ENCODE data around the gene BID. TPM values are rescaled to one million over a fixed set of nuclear protein-coding genes. Genes with fewer than 3 reads are reported as not detected.

The BID gene
- total and polyA plus RNA-seq, 2 of the 8 experiments (the other 6 are each of a cell fraction or from before 2014, with no cell fraction given): 39.3 to 114 TPM

GRCh38 chr22:17804331-17805080 lies 30.2 kb upstream of the BID start:
- H3K18ac ChIP-seq (ENCODE audit: extremely low read depth, low read length): no peak overlapping the region
- no peaks in the 10 kb centered on the region for H3K23me2 ChIP-seq (ENCODE audit: low read depth, low read length)
- no peak overlapping the region for H2BK120ac ChIP-seq (replicated peaks; ENCODE audit: low read depth, low read length)
- H2BK15ac ChIP-seq (ENCODE audit: low read length): no peak overlapping the region
- no peak overlapping the region for H2BK20ac ChIP-seq (ENCODE audit: low read length)
- POLR2A ChIA-PET (ENCODE audit: partially characterized antibody): interaction anchor here (0.8 kb wide), 1 partner anchor 31 kb away, joined by 3 read pairs; no protein-coding TSS in a partner anchor
- DNase-seq (ENCODE audit: low read depth in 1 of 2, low spot score in 2 of 2) (no peak), FAIRE-seq (no peak)
- no peak overlapping the region for H3K4ac ChIP-seq (replicated peaks; ENCODE audit: insufficient read length, low read depth, low read length)
- no peak overlapping the region for H3K9ac ChIP-seq (replicated peaks in 1 of 4; ENCODE audit: extremely low read depth in 1 of 4, low read depth in 3 of 4, low read length in 3 of 4)
- H2BK5ac ChIP-seq (ENCODE audit: low read depth, low read length): 0 out of 2 replicates have a peak overlapping the region, but pooled peaks have one; percentile 21
- H3K27ac ChIP-seq (ENCODE audit: low read depth, low read length): no peak overlapping the region
- no peaks in the 10 kb centered on the region for H3K79me2 ChIP-seq (ENCODE audit: control insufficient read depth in 1 of 2, insufficient read depth in 2 of 2, low read length in 2 of 2)
- H2BK12ac ChIP-seq (ENCODE audit: low read depth, low read length): no peak overlapping the region
- WGBS, 2 experiments (ENCODE audit: extremely low coverage in 1 of 2, insufficient coverage in 1 of 2, insufficient read length in 1 of 2, insufficient replicate concordance in 2 of 2, low coverage in 1 of 2, low lambda C conversion rate in 2 of 2, missing lambda C conversion rate in 1 of 2): 89% methylated on average over 22 of the region's 22 CpGs; no CpG with 5 or more reads in 1 of the 2 experiments
- H3K4me1 ChIP-seq (replicated peaks in 1 of 4; ENCODE audit: control insufficient read depth in 3 of 4, insufficient read depth in 4 of 4, low read length in 3 of 4): peaks cover 0 to 3% (median 0%) of the 10 kb centered on the region in 4 experiments; a peak in 3 of 7 replicates
- no peak overlapping the region for H3K56ac ChIP-seq (replicated peaks; ENCODE audit: insufficient read length, low read depth, low read length)
- H3K14ac ChIP-seq (ENCODE audit: insufficient read length): no peak overlapping the region
- H3K4me3 ChIP-seq (ENCODE audit: extremely low read depth in 1 of 4, insufficient read depth in 2 of 4, low read depth in 3 of 4, low read length in 4 of 4): no peak overlapping the region
- CTCF ChIA-PET (ENCODE audit: partially characterized antibody): interaction anchor here (0.7 to 11.3 kb wide), 4 partner anchors 16 to 87 kb away, joined by 3 to 115 read pairs (median 8); no protein-coding TSS in a partner anchor
- no peak for TF ChIP-seq POU5F1 (IDR thresholded peaks at IDR 0.05; ENCODE audit: low read depth, low read length)
- peak; percentile 75; the same call in 1 of the 2 replicates for TF ChIP-seq BACH1 (IDR thresholded peaks at IDR 0.05; ENCODE audit: low read length)
- TF ChIP-seq BRCA1 (IDR thresholded peaks at IDR 0.05; ENCODE audit: low read depth, low read length): no peak
- TF ChIP-seq SIN3A (conservative IDR thresholded peaks at IDR 0.05 in 1 of 2, IDR thresholded peaks at IDR 0.05 in 1 of 2; ENCODE audit: low read depth in 1 of 2, low read length in 2 of 2): no peak
- peaks cover 0 to 2% of the 10 kb centered on the region in 2 experiments for H4K20me1 ChIP-seq (replicated peaks in 1 of 2; ENCODE audit: control insufficient read depth in 1 of 2, insufficient read depth in 2 of 2, low read length in 2 of 2)
- H2AFZ ChIP-seq (ENCODE audit: low read length): no peak overlapping the region
- H3K27me3 ChIP-seq (replicated peaks in 1 of 4; ENCODE audit: control insufficient read depth in 3 of 4, extremely low read depth in 1 of 4, insufficient read depth in 3 of 4, low read length in 3 of 4): no peaks in the 10 kb centered on the region
- no peak overlapping the region for H3K4me2 ChIP-seq (ENCODE audit: insufficient read depth in 1 of 2, low read depth in 2 of 2, low read length in 2 of 2)
- H4K8ac ChIP-seq (ENCODE audit: extremely low read depth, insufficient read depth, low read length): peak overlapping the region; percentile 60
- H3K36me3 ChIP-seq (ENCODE audit: control insufficient read depth in 2 of 4, insufficient read depth in 4 of 4, low read length in 3 of 4): peaks cover 0 to 4% (median 0%) of the 10 kb centered on the region in 4 experiments; a peak in 1 of 8 replicates
- H4K91ac ChIP-seq (replicated peaks; ENCODE audit: insufficient read length, low read length): no peak overlapping the region
- H3K9me3 ChIP-seq (ENCODE audit: insufficient read depth in 2 of 2, low read depth in 1 of 2, low read length in 1 of 2): no peaks in the 10 kb centered on the region
- no peak overlapping the region for H2AK5ac ChIP-seq (ENCODE audit: low read depth, low read length)
- H4K5ac ChIP-seq (ENCODE audit: insufficient read length, low read depth, low read length): no peak overlapping the region
- no peaks in the 10 kb centered on the region for H3K79me1 ChIP-seq (ENCODE audit: low read depth, low read length)
- H3K23ac ChIP-seq (ENCODE audit: insufficient read length): no peak overlapping the region
